SK-N-SH (cell line): ENCODE measurements around the gene ETS1. TPM values are rescaled to one million over a fixed set of nuclear protein-coding genes. Genes with fewer than 3 reads are reported as not detected.

Experiments
- CTCF ChIA-PET: fragments of 300-600, 350-600 bp; formaldehyde crosslinking; extraction: SDS; loops from one replicate; lab custom pipeline; 2021; lab: Yijun Ruan, JAX
- POLR2A ChIA-PET: fragments of 350-600 bp; sonication (Branson Sonifier 250); formaldehyde crosslinking; extraction: SDS; loops from one replicate; lab custom pipeline; 2020; ENCODE audit warnings: antibody characterized with exemption, inconsistent platforms; lab: Yijun Ruan, JAX
- DNase-seq: peaks from one replicate; pipeline ENCODE4 v3.0.0; 2012
- H2AFZ ChIP-seq: fragments of 200-600 bp; sonication (generic); 2 replicates; pipeline ENCODE4 v1.8.1; 2016; ENCODE audit warnings: antibody characterized with exemption, mild to moderate bottlenecking, low read depth
- H3F3A ChIP-seq: fragments of 200-600 bp; sonication (generic); replicated peaks from 2 replicates; pipeline ENCODE3; 2016; ENCODE audit warnings: antibody characterized with exemption, mild to moderate bottlenecking; ENCODE audit not compliant: insufficient read depth
- H3K27ac ChIP-seq, 2 experiments: fragments of 200-500 bp in 1 of 2; fragments of 200-600 bp in 1 of 2; sonication (Bioruptor generic) in 1 of 2; sonication (generic), shearing (Covaris generic) in 1 of 2; 2 replicates each; pipeline versions ENCODE4 v1.5.1 to v1.6.1; 2014 to 2016; ENCODE audit warnings: low read depth in 2 of 2, inconsistent platforms in 1 of 2, low read length in 1 of 2, mild to moderate bottlenecking in 1 of 2, mixed read lengths in 1 of 2
- H3K27me3 ChIP-seq: fragments of 200-600 bp; sonication (generic), shearing (Covaris generic); 2 replicates; pipeline ENCODE4 v1.6.1; 2016; ENCODE audit warnings: mixed run types; ENCODE audit not compliant: insufficient read depth
- H3K36me3 ChIP-seq, 2 experiments: fragments of 200-500 bp in 1 of 2; fragments of 200-600 bp in 1 of 2; sonication (Bioruptor generic) in 1 of 2; sonication (generic) in 1 of 2; replicated peaks in 1 of 2; 2 replicates each; pipeline versions ENCODE3 to v1.5.1; 2014 to 2016; ENCODE audit warnings: low read length in 1 of 2, mild to moderate bottlenecking in 1 of 2; ENCODE audit not compliant: insufficient read depth in 2 of 2, control insufficient read depth in 1 of 2
- H3K4me1 ChIP-seq, 2 experiments: fragments of 200-500 bp in 1 of 2; fragments of 200-600 bp in 1 of 2; sonication (Bioruptor generic) in 1 of 2; sonication (generic), shearing (Covaris generic) in 1 of 2; 2 replicates each; pipeline versions ENCODE4 v1.5.1 to v1.6.1; 2014 to 2016; ENCODE audit warnings: low read depth in 1 of 2, low read length in 1 of 2, mixed run types in 1 of 2; ENCODE audit not compliant: insufficient read depth in 2 of 2, control insufficient read depth in 1 of 2
- H3K4me2 ChIP-seq: fragments of 200-600 bp; sonication (generic), shearing (Covaris generic); 2 replicates; pipeline ENCODE4 v1.6.1; 2017; ENCODE audit warnings: mixed run types
- H3K4me3 ChIP-seq, 2 experiments: fragments of 200-500 bp in 1 of 2; fragments of 200-600 bp in 1 of 2; sonication (Bioruptor generic) in 1 of 2; sonication (generic), shearing (Covaris generic) in 1 of 2; 2 replicates each; pipeline versions ENCODE4 v1.5.1 to v1.8.1; 2014 to 2016; ENCODE audit warnings: low read depth in 2 of 2, inconsistent platforms in 1 of 2, low read length in 1 of 2, mild to moderate bottlenecking in 1 of 2, mixed read lengths in 1 of 2, moderate library complexity in 1 of 2
- H3K79me2 ChIP-seq: fragments of 200-600 bp; sonication (generic); 2 replicates; pipeline ENCODE4 v1.8.1; 2017; ENCODE audit warnings: mild to moderate bottlenecking; ENCODE audit not compliant: insufficient read depth
- H3K9ac ChIP-seq: fragments of 200-600 bp; sonication (generic); 2 replicates; pipeline ENCODE4 v1.6.1; 2017; ENCODE audit warnings: mixed run types
- H3K9me2 ChIP-seq: fragments of 200-600 bp; sonication (generic); 2 replicates; pipeline ENCODE4 v1.6.1; 2017; ENCODE audit warnings: mixed run types
- H3K9me3 ChIP-seq: fragments of 200-600 bp; sonication (generic); 2 replicates; pipeline ENCODE4 v1.6.1; 2017; ENCODE audit warnings: mixed run types, mild to moderate bottlenecking, moderate library complexity
- H4K20me1 ChIP-seq: fragments of 200-600 bp; sonication (generic); 2 replicates; pipeline ENCODE4 v1.6.1; 2017; ENCODE audit warnings: mild to moderate bottlenecking, mixed run types; ENCODE audit not compliant: insufficient read depth
- MEF2A ChIP-seq: IDR thresholded peaks from 2 replicates; pipeline ENCODE4 v1.4.0; 2012; ENCODE audit warnings: low read depth, borderline replicate concordance
- POLR2AphosphoS5 ChIP-seq: IDR thresholded peaks from 2 replicates; pipeline ENCODE4 v1.6.1; 2012; ENCODE audit warnings: low read depth, low read length
- SIN3A ChIP-seq: IDR thresholded peaks from 2 replicates; pipeline ENCODE4 v1.6.1; 2012; ENCODE audit warnings: low read depth, mild to moderate bottlenecking, low read length, moderate library complexity, borderline replicate concordance
- WGBS: methylation state at CpG from one replicate; pipeline ENCODE4 v1.1.6; 2017; ENCODE audit warnings: low lambda C conversion rate; 5-methylcytosine and 5-hydroxymethylcytosine counted together
- polyA plus RNA-seq, 3 experiments: library from polyadenylated mRNA; depleted of rRNA; stranded (reverse); fragments of >200 nt; gene quantifications; 2 replicates each; pipeline ENCODE4 v1.2.3, GENCODE V29; 2012
- TF ChIP-seq, protein P1 (sequence below): IDR thresholded peaks from 2 replicates; pipeline ENCODE4 v1.4.0; 2012; ENCODE audit warnings: low read depth
- TF ChIP-seq, protein P2 (sequence below): fragments of 150-350 bp; IDR thresholded peaks from 2 replicates; pipeline ENCODE4 v1.6.1; 2017; ENCODE audit warnings: antibody characterized with exemption, low read length, low read depth, borderline replicate concordance
- TF ChIP-seq, protein P3 (sequence below): IDR thresholded peaks from 2 replicates; pipeline ENCODE4; 2012
- TF ChIP-seq, protein P4 (sequence below): fragments of 200-600 bp; sonication (generic); IDR thresholded peaks from 2 replicates; pipeline ENCODE4 v1.6.1; 2017; ENCODE audit warnings: antibody characterized with exemption, mild to moderate bottlenecking, moderate library complexity

The ETS1 gene
- polyA plus RNA-seq, 1 of the 3 experiments (the other 2 are of a cell fraction), result 14.5 TPM

DNA sequence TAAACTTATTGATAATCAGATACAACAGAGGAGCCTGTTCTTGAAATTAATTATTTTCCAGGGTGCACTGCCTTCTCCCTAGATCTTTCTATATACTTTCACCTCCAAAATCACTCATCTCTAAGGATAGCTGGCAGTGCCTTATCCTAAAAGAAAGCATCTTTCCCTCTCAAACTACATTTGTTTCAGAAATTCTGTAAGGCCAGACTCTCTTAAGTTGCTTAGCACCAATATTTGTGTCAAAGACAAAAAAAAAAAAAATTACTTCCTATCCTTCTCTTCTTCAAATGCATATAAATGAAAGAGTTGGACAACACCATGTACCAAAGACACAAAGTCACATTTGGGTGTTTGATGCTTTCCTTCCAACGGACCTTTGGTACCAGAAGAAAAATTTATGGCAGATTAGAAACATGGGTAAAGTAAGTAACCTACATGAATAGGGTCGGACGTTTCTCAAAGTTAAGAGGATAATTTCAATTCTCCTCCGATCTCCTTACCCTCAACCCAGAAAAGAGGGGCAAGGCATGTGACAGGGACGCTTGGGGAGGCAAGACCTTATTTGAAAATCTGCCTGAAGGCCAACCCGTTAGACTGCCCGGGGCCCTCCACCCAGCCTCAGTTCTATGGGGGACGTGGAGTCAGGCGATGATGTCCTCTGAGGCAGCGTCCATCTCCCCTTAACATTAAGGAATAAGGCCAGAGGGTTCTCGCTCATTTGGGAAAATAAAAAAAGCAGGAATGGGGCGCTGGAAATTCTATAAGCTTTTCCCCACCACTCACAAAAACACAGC, 66.3 kb downstream of the ETS1 start:
- H3K9me2 ChIP-seq, result no peaks in the 10 kb centered on the region
- no peaks in the 10 kb centered on the region for H3K9me3 ChIP-seq
- H3K27me3 ChIP-seq, result no peaks in the 10 kb centered on the region
- H3K79me2 ChIP-seq, result peaks cover 59% of the 10 kb centered on the region
- H3F3A ChIP-seq, result peaks cover 31% of the 10 kb centered on the region
- peaks cover 34 to 58% of the 10 kb centered on the region in 2 experiments for H3K4me1 ChIP-seq
- WGBS, result 5% methylated on average over 12 of the region's 12 CpGs
- no peak overlapping the region for H2AFZ ChIP-seq
- no peak for DNase-seq
- H3K9ac ChIP-seq, result peak overlapping the region; percentile 100
- peaks cover 0 to 7% of the 10 kb centered on the region in 2 experiments for H3K36me3 ChIP-seq
- H3K27ac ChIP-seq, result peak overlapping the region; percentile 90 to 97
- CTCF ChIA-PET, result interaction anchor here (1.2 to 4.7 kb wide), 4 partner anchors 12 to 231 kb away, joined by 3 to 24 read pairs (median 8); no protein-coding TSS in a partner anchor
- peak overlapping the region; percentile 89 to 91 for H3K4me3 ChIP-seq
- TF ChIP-seq, protein P1, sequence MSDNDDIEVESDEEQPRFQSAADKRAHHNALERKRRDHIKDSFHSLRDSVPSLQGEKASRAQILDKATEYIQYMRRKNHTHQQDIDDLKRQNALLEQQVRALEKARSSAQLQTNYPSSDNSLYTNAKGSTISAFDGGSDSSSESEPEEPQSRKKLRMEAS, result no peak
- TF ChIP-seq SIN3A, result peak; percentile 26; the same call in 1 of the 2 replicates
- TF ChIP-seq POLR2AphosphoS5, result no peak
- H4K20me1 ChIP-seq, result peaks cover 51% of the 10 kb centered on the region
- peak overlapping the region; percentile 86 for H3K4me2 ChIP-seq
- POLR2A ChIA-PET, result no interaction called here

DNA sequence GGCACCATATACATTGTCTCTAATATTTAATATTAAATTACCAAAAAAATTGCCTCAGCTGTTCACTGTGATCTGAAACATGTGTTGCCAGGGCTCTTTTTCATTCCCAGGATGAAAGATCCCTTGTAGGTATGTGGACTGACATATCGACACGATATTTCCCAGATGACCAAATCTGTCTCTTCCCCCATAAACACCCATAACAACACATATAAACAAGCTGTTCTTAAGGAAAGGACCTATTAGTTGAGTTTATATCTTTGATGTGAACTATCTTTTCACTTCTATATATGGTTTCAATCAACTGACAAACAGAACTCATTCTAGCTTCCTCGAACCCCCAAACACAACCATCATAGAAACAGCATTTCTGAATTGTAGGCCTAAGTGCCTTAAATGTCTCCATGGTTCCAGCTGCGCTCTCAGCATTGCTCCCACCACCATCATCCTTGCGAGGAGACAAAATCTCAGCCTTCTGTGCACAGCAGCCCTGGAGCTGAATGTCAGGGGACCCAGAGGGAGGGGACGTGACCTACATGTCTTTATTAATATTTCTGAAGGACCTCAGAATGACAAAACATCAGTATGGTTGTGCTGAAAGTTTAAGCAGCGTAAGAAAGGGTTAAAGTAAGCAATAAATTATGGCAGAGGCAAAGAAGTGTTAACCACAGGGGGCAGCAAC, 67.0 kb downstream of the ETS1 start:
- H3K9me3 ChIP-seq, result no peaks in the 10 kb centered on the region
- H3K27ac ChIP-seq, result peak overlapping the region; percentile 19 to 97
- peaks cover 40 to 56% of the 10 kb centered on the region in 2 experiments for H3K4me1 ChIP-seq
- TF ChIP-seq, protein P1, result no peak
- TF ChIP-seq, protein P2, sequence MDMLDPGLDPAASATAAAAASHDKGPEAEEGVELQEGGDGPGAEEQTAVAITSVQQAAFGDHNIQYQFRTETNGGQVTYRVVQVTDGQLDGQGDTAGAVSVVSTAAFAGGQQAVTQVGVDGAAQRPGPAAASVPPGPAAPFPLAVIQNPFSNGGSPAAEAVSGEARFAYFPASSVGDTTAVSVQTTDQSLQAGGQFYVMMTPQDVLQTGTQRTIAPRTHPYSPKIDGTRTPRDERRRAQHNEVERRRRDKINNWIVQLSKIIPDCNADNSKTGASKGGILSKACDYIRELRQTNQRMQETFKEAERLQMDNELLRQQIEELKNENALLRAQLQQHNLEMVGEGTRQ, result no peak
- no peak for TF ChIP-seq MEF2A
- TF ChIP-seq, protein P3, sequence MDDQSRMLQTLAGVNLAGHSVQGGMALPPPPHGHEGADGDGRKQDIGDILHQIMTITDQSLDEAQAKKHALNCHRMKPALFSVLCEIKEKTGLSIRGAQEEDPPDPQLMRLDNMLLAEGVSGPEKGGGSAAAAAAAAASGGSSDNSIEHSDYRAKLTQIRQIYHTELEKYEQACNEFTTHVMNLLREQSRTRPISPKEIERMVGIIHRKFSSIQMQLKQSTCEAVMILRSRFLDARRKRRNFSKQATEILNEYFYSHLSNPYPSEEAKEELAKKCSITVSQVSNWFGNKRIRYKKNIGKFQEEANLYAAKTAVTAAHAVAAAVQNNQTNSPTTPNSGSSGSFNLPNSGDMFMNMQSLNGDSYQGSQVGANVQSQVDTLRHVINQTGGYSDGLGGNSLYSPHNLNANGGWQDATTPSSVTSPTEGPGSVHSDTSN, result 0 out of 2 replicates have a peak, but pooled peaks have one; percentile 13
- TF ChIP-seq, protein P4, sequence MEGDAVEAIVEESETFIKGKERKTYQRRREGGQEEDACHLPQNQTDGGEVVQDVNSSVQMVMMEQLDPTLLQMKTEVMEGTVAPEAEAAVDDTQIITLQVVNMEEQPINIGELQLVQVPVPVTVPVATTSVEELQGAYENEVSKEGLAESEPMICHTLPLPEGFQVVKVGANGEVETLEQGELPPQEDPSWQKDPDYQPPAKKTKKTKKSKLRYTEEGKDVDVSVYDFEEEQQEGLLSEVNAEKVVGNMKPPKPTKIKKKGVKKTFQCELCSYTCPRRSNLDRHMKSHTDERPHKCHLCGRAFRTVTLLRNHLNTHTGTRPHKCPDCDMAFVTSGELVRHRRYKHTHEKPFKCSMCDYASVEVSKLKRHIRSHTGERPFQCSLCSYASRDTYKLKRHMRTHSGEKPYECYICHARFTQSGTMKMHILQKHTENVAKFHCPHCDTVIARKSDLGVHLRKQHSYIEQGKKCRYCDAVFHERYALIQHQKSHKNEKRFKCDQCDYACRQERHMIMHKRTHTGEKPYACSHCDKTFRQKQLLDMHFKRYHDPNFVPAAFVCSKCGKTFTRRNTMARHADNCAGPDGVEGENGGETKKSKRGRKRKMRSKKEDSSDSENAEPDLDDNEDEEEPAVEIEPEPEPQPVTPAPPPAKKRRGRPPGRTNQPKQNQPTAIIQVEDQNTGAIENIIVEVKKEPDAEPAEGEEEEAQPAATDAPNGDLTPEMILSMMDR, result peak; percentile 46
- peaks cover 67% of the 10 kb centered on the region for H3K79me2 ChIP-seq
- H3K36me3 ChIP-seq, result peaks cover 0 to 7% of the 10 kb centered on the region in 2 experiments
- peak overlapping the region; percentile 86 for H3K4me2 ChIP-seq
- H2AFZ ChIP-seq, result no peak overlapping the region
- no peak for DNase-seq
- peak overlapping the region; percentile 89 to 91 for H3K4me3 ChIP-seq
- H3F3A ChIP-seq, result peaks cover 26% of the 10 kb centered on the region
- H4K20me1 ChIP-seq, result peaks cover 58% of the 10 kb centered on the region
- H3K9ac ChIP-seq, result peak overlapping the region; percentile 100
- H3K9me2 ChIP-seq, result no peaks in the 10 kb centered on the region
- POLR2A ChIA-PET, result no interaction called here
- WGBS, result 49% methylated on average over 7 of the region's 7 CpGs
- CTCF ChIA-PET, result interaction anchor here (1.0 to 4.7 kb wide), 5 partner anchors 11 to 230 kb away, joined by 3 to 24 read pairs (median 5); no protein-coding TSS in a partner anchor
- H3K27me3 ChIP-seq, result no peaks in the 10 kb centered on the region
